Psoas muscle (tissue), 8 donors: ENCODE data around the gene PCDHB8. TPM values are rescaled to one million over a fixed set of nuclear protein-coding genes. Genes with fewer than 3 reads are reported as not detected.
"Not testable (repeated sequence)": the region's sequence is repeated elsewhere in the genome, so short reads cannot be mapped to it uniquely, and the experiment has no call there.

Experiments used
- ATAC-seq, 4 donors: fragments of 200-7000 bp; cut with Tn5 transposase; one replicate each; pipeline ENCODE4 v1.9.1; 2020; ENCODE audit warnings: moderate library complexity in 3 of 4, mild to moderate bottlenecking in 2 of 4
- DNase-seq, 2 donors: peaks; one replicate each; pipeline ENCODE4 v3.0.0-alpha.2; 2020
- H3K27ac ChIP-seq: fragments of 200-600 bp; one replicate; pipeline ENCODE4 v1.8.0; 2022
- H3K27me3 ChIP-seq, 3 donors: fragments of 200-600 bp in 1 of 3; one replicate each; pipeline versions ENCODE4 v1.6.1 to v1.8.0; 2013 to 2022; ENCODE audit warnings: low read length in 2 of 3, mild to moderate bottlenecking in 2 of 3, moderate library complexity in 1 of 3; ENCODE audit not compliant: insufficient read depth in 3 of 3
- H3K36me3 ChIP-seq, 2 donors: fragments of 200-600 bp in 1 of 2; one replicate each; pipeline versions ENCODE4 v1.6.1 to v1.8.0; 2013 to 2022; ENCODE audit warnings: low read depth in 1 of 2, mild to moderate bottlenecking in 1 of 2, moderate library complexity in 1 of 2; ENCODE audit not compliant: insufficient read depth in 1 of 2
- H3K4me1 ChIP-seq: fragments of 200-600 bp; one replicate; pipeline ENCODE4 v1.8.0; 2022
- H3K4me3 ChIP-seq: fragments of 200-600 bp; one replicate; pipeline ENCODE4 v1.8.0; 2022; ENCODE audit warnings: mild to moderate bottlenecking
- H3K9me3 ChIP-seq: fragments of 200-600 bp; one replicate; pipeline ENCODE4 v1.8.0; 2022
- CTCF ChIP-seq: fragments of 200-600 bp; IDR thresholded peaks from one replicate; pipeline ENCODE4 v1.8.0; 2022; ENCODE audit warnings: antibody characterized with exemption
- WGBS, 3 donors: extraction: QIAGEN DNeasy Blood & Tissue Kit; methylation state at CpG; one replicate each; pipeline versions ENCODE4 v1.1.6 to v1.1.7; 2013; 5-methylcytosine and 5-hydroxymethylcytosine counted together
- intact Hi-C, 2 donors: fragments of 100-400 bp; cut with DNase I; formaldehyde crosslinking; loops; one replicate each; pipeline versions ENCODE4 v1.11.0 to v1.14.2; 2022
- polyA plus RNA-seq, 3 donors: library from polyadenylated mRNA; stranded (reverse); fragments of 200-250 nt; gene quantifications; one replicate each; pipeline ENCODE4 v1.2.3, GENCODE V29; 2013
- total RNA-seq, 4 donors: library from RNA; stranded (reverse); fragmentation: NEBNext Ultra II Directional in 2 of 4; extraction: Animal tissue kit (Norgen Biotek cat#: 25700) in 2 of 4; gene quantifications; one replicate each; pipeline versions ENCODE4 v1.2.1 to v1.2.4, GENCODE V29; 2021 to 2023
- donor health status: healthy with polysubstance abuse.
- donor health status: DM: no; HTN: no; CAD: no; lungs with moderate emphysema.
- donor health status: Bipolar disorder and iron deficiency.
- donor health status: healthy.
- donor health status: DM: yes; HTN: yes; CAD: no.
- donor health status: DM: no; HTN: no; CAD: no.
- donor health status: DM: no; HTN: no; CAD: no.
- donor health status: DM: yes; HTN: yes; CAD: no.

The PCDHB8 gene
- total and polyA plus RNA-seq, 7 donors, result 0.04 to 0.87 (median 0.26) TPM

DNA sequence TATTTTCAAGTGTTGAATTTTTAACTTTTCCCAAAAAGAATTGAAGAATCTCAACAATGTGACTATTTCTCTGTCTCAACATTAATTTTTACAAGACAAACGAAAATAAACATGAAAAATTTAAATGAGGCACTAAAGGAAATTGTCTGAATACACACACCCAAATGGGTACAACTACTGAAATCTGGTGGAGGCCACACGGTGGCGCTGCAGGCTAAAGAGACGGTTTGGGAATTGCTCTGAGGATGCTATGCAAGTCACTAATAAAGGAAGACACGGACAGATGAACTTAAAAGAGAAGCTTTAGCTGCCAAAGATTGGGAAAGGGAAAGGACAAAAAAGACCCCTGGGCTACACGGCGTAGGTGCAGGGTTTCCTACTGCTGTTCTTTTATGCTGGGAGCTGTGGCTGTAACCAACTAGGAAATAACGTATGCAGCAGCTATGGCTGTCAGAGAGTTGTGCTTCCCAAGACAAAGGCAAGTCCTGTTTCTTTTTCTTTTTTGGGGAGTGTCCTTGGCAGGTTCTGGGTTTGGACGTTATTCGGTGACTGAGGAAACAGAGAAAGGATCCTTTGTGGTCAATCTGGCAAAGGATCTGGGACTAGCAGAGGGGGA is 14.6 kb downstream of the PCDHB8 start, which contains the start of gene PCDHB10:
Gene PCDHB10 (plus strand): TSS at position 244 of the 616 bp plus-strand sequence. CDS start 200 bp downstream, at position 444.
- DNase-seq, result no peak
- no peak for ATAC-seq
- TF ChIP-seq CTCF, result peak; percentile 34
- H3K4me3 ChIP-seq, result no peak within 1 kb of the TSS
- peaks cover 0 to 13% (median 5%) of the 10 kb centered on the region in 3 donors for H3K27me3 ChIP-seq
- H3K4me1 ChIP-seq, result no peaks in the 10 kb centered on the region
- intact Hi-C loops, result no loop called here
- peaks cover 22% of the 10 kb centered on the region for H3K9me3 ChIP-seq
- no peaks in the 10 kb centered on the region for H3K36me3 ChIP-seq
- 4 to 6% (median 6%) methylated on average over 8 to 10 of the region's 10 CpGs for WGBS, 3 donors
- H3K27ac ChIP-seq, result no peak within 1 kb of the TSS

DNA sequence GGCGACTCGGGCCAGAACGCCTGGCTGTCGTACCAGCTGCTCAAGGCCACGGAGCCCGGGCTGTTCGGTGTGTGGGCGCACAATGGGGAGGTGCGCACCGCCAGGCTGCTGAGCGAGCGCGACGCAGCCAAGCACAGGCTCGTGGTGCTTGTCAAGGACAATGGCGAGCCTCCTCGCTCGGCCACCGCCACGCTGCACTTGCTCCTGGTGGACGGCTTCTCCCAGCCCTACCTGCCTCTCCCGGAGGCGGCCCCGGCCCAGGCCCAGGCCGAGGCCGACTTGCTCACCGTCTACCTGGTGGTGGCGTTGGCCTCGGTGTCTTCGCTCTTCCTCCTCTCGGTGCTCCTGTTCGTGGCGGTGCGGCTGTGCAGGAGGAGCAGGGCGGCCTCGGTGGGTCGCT is 16.7 kb downstream of the PCDHB8 start:
- Histone ChIP-seq H3K9me3 (peaks cover 28% of the 10 kb centered on the region), H3K27me3 (peaks cover 0 to 13% (median 5%) of the 10 kb centered on the region in 3 donors)
- H3K4me1 ChIP-seq, DNase-seq, H3K4me3 ChIP-seq, intact Hi-C loops, ATAC-seq, H3K27ac ChIP-seq, H3K36me3 ChIP-seq: not testable (repeated sequence)
- WGBS, 3 donors, result 0 to 32% (median 26%) methylated on average over 2 to 29 of the region's 37 CpGs

DNA sequence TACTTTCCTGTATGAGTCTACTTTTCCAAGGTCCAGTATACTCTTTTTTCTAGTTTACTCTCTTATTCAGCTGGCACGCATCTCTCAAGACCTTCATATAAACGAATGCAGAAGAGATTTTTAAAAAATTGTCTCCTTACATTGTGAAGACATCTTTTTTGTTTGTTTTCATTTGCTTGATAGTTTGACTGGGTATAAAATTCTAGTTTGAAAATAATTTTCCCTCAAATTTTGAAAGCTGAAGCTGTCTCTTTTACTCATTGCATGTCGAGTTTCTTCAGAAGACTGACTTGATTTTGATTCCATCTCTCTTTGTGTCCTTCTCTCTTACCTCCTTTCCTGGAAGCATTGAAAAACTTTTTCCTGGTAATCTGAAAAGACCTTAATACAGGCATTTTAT is 18.8 kb downstream of the PCDHB8 start:
- H3K9me3 ChIP-seq, result peaks cover 32% of the 10 kb centered on the region
- no peak for DNase-seq
- no peak for TF ChIP-seq CTCF
- ATAC-seq, result no peak
- 23 to 35% (median 35%) methylated on average over 3 of the region's 3 CpGs for WGBS, 3 donors
- no peak overlapping the region for H3K4me3 ChIP-seq
- H3K4me1 ChIP-seq, result no peaks in the 10 kb centered on the region
- H3K27ac ChIP-seq, result no peak overlapping the region
- no peaks in the 10 kb centered on the region for H3K36me3 ChIP-seq
- intact Hi-C loops, result no loop called here
- peaks cover 0 to 8% (median 7%) of the 10 kb centered on the region in 3 donors for H3K27me3 ChIP-seq

GRCh38 chr5:141199359-141200235 is 22.0 kb downstream of the PCDHB8 start, which contains the start of gene PCDHB11:
Gene PCDHB11 (plus strand): TSS chr5:141199627. CDS start chr5:141199775, 148 bp downstream.
- WGBS, 3 donors, result 22 to 33% (median 33%) methylated on average over 21 of the region's 21 CpGs
- intact Hi-C loops, result no loop called here
- Histone ChIP-seq H3K9me3 (peaks cover 32% of the 10 kb centered on the region), H3K27ac (no peak within 1 kb of the TSS), H3K27me3 (peaks cover 0 to 4% (median 0%) of the 10 kb centered on the region in 3 donors), H3K4me1 (no peaks in the 10 kb centered on the region), H3K4me3 (peak within 1 kb of the TSS; percentile 29), H3K36me3 (no peaks in the 10 kb centered on the region)
- DNase-seq (no peak), ATAC-seq (peak in 1 of 4 donors; percentile 33)
- peak; percentile 24 for TF ChIP-seq CTCF

DNA sequence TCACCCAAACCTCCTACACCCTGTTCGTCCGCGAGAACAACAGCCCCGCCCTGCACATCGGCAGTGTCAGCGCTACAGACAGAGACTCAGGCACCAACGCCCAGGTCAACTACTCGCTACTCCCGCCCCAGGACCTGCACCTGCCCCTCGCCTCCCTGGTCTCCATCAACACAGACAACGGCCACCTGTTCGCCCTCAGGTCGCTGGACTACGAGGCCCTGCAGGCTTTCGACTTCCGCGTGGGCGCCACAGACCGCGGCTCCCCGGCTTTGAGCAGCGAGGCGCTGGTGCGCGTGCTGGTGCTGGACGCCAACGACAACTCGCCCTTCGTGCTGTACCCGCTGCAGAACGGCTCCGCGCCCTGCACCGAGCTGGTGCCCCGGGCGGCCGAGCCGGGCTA is 23.5 kb downstream of the PCDHB8 start:
- intact Hi-C loops, H3K27me3 ChIP-seq, H3K4me3 ChIP-seq, ATAC-seq, H3K27ac ChIP-seq, DNase-seq, H3K4me1 ChIP-seq, H3K36me3 ChIP-seq: not testable (repeated sequence)
- 31 to 33% (median 31%) methylated on average over 18 to 25 of the region's 38 CpGs for WGBS, 3 donors
- H3K9me3 ChIP-seq, result peaks cover 32% of the 10 kb centered on the region

GRCh38 chr5:141201646-141202045 is 24.1 kb downstream of the PCDHB8 start:
- ATAC-seq, DNase-seq, H3K27me3 ChIP-seq, H3K36me3 ChIP-seq, H3K4me1 ChIP-seq, H3K4me3 ChIP-seq, H3K27ac ChIP-seq, intact Hi-C loops: not testable (repeated sequence)
- 30 to 40% (median 37%) methylated on average over 26 to 28 of the region's 35 CpGs for WGBS, 3 donors
- peaks cover 28% of the 10 kb centered on the region for H3K9me3 ChIP-seq
